Stimulated activated CD4-positive, alpha-beta T cell treated with anti-CD3 and anti-CD28 coated beads, Interleukin-2, amount 100 ng/mL, for 4 hours (primary cell): ENCODE measurements around the gene GOLGA6C.
"Not testable (repeated sequence)": the region's sequence is repeated elsewhere in the genome, so short reads cannot be mapped to it uniquely, and the experiment has no call there.

Experiments used
- DNase-seq: peaks from one replicate; pipeline ENCODE4 v3.0.0-alpha.2; 2020; ENCODE audit warnings: low read depth

Gene GOLGA6C

GRCh38 chr15:75258620-75259343 is 648 bp downstream of the GOLGA6C start:
- not testable (repeated sequence) for DNase-seq

GRCh38 chr15:75259873-75260272 is 1.7 kb downstream of the GOLGA6C start:
- DNase-seq = not testable (repeated sequence)

GRCh38 chr15:75273751-75274359 is 15.7 kb downstream of the GOLGA6C start:
- not testable (repeated sequence) for DNase-seq

GRCh38 chr15:75274509-75275107 is 16.5 kb downstream of the GOLGA6C start:
- peak; percentile 30 for DNase-seq

- not testable (repeated sequence) for DNase-seq
These were observed 17.5 kb downstream of the GOLGA6C start for GRCh38 chr15:75275617-75276016.

- DNase-seq = not testable (repeated sequence)
These were observed 20.4 kb downstream of the GOLGA6C start for GRCh38 chr15:75278497-75278896.

GRCh38 chr15:75282572-75282971 is 24.4 kb downstream of the GOLGA6C start, which contains the start of gene GOLGA6D:
GOLGA6D (plus strand) TSS chr15:75282835; CDS start chr15:75282876, 41 bp downstream.
- DNase-seq = not testable (repeated sequence)

GRCh38 chr15:75284152-75284551 is 26.0 kb downstream of the GOLGA6C start:
- not testable (repeated sequence) for DNase-seq

GRCh38 chr15:75293660-75294059 is 35.5 kb downstream of the GOLGA6C start:
- not testable (repeated sequence) for DNase-seq

GRCh38 chr15:75298541-75299310 is 40.6 kb downstream of the GOLGA6C start:
- not testable (repeated sequence) for DNase-seq

- DNase-seq = peak; percentile 35
These were observed 41.2 kb downstream of the GOLGA6C start for GRCh38 chr15:75299311-75299688.

GRCh38 chr15:75300026-75300425 is 41.9 kb downstream of the GOLGA6C start:
- DNase-seq = not testable (repeated sequence)

- DNase-seq = no peak
These were observed 44.2 kb downstream of the GOLGA6C start for GRCh38 chr15:75302318-75302717.

- not testable (repeated sequence) for DNase-seq
These were observed 44.6 kb downstream of the GOLGA6C start for GRCh38 chr15:75302753-75303152.

- no peak for DNase-seq
These were observed 48.1 kb downstream of the GOLGA6C start for GRCh38 chr15:75306188-75306587.

- no peak for DNase-seq
These were observed 49.8 kb downstream of the GOLGA6C start for GRCh38 chr15:75307778-75308390.

- no peak for DNase-seq
These were observed 51.6 kb downstream of the GOLGA6C start for GRCh38 chr15:75309711-75310110.

- DNase-seq = not testable (repeated sequence)
These were observed 54.4 kb downstream of the GOLGA6C start for GRCh38 chr15:75312548-75312947.

GRCh38 chr15:75313116-75313845 is 55.1 kb downstream of the GOLGA6C start:
- DNase-seq = no peak

GRCh38 chr15:75314552-75315290 is 56.6 kb downstream of the GOLGA6C start:
- no peak for DNase-seq
